CD4-positive, alpha-beta T cell (primary cell): ENCODE data around the gene GATA5. TPM values are rescaled to one million over a fixed set of nuclear protein-coding genes. Genes with fewer than 3 reads are reported as not detected.

Experiments
- ATAC-seq: fragments of 200-7000 bp; cut with Tn5 transposase; one replicate; pipeline ENCODE4 v1.10.0; 2022; ENCODE audit warnings: mild to moderate bottlenecking; ENCODE audit not compliant: poor library complexity
- CTCF ChIA-PET: fragments of 350-600 bp; sonication (Branson Sonifier 250); formaldehyde crosslinking; loops from one replicate; lab custom pipeline; 2021; ENCODE audit warnings: antibody characterized with exemption, inconsistent platforms; lab: Charles Lee
- POLR2A ChIA-PET: fragments of 350-600 bp; sonication (Branson Sonifier 250); formaldehyde crosslinking; loops from one replicate; lab custom pipeline; 2021; ENCODE audit warnings: antibody characterized with exemption, inconsistent platforms; lab: Charles Lee
- DNase-seq, 14 experiments: peaks; one replicate each; pipeline ENCODE4 v3.0.0-alpha.2; 2013 to 2020; ENCODE audit warnings: mixed read lengths in 2 of 14
- H3K27ac ChIP-seq, 2 donors: one replicate each; pipeline versions ENCODE4 v1.5.1 to v1.7.0; 2013; ENCODE audit warnings: low read length in 2 of 2, low read depth in 1 of 2, mild to moderate bottlenecking in 1 of 2
- H3K27me3 ChIP-seq, 2 experiments: 1 replicate in 1 of 2; 2 replicates in 1 of 2; pipeline versions ENCODE4 v1.6.1 to v1.7.0; 2013; ENCODE audit warnings: low read length in 2 of 2, control low read depth in 1 of 2, mild to moderate bottlenecking in 1 of 2, moderate library complexity in 1 of 2; ENCODE audit not compliant: insufficient read depth in 2 of 2, control insufficient read depth in 1 of 2
- H3K36me3 ChIP-seq: one replicate; pipeline ENCODE4 v1.6.1; 2013; ENCODE audit warnings: low read length, control low read depth; ENCODE audit not compliant: insufficient read depth
- H3K4me1 ChIP-seq: one replicate; pipeline ENCODE4 v1.6.1; 2013; ENCODE audit warnings: low read length, control low read depth; ENCODE audit not compliant: insufficient read depth
- H3K4me3 ChIP-seq: one replicate; pipeline ENCODE4 v1.5.1; 2013; ENCODE audit warnings: mild to moderate bottlenecking, low read length, moderate library complexity
- H3K9me3 ChIP-seq, 2 experiments: 1 replicate in 1 of 2; 2 replicates in 1 of 2; pipeline versions ENCODE4 v1.6.1 to v1.7.0; 2013; ENCODE audit warnings: low read length in 2 of 2, mild to moderate bottlenecking in 2 of 2, control low read depth in 1 of 2, moderate library complexity in 1 of 2; ENCODE audit not compliant: control insufficient read depth in 1 of 2, insufficient read depth in 1 of 2
- H3K27ac Mint-ChIP-seq: one replicate; pipeline ENCODE4 v1.8.0; 2020; ENCODE audit warnings: mixed read lengths
- H3K27me3 Mint-ChIP-seq: one replicate; pipeline ENCODE4 v1.8.0; 2021; ENCODE audit warnings: mixed read lengths
- H3K36me3 Mint-ChIP-seq: one replicate; pipeline ENCODE4 v1.8.0; 2021; ENCODE audit warnings: low read depth, mixed read lengths
- H3K4me1 Mint-ChIP-seq: one replicate; pipeline ENCODE4 v1.8.0; 2021; ENCODE audit warnings: low read depth, mixed read lengths
- H3K4me3 Mint-ChIP-seq: one replicate; pipeline ENCODE4 v1.8.0; 2020; ENCODE audit warnings: mild to moderate bottlenecking, mixed read lengths
- H3K9me3 Mint-ChIP-seq: one replicate; pipeline ENCODE4 v1.8.0; 2020; ENCODE audit warnings: mixed read lengths
- intact Hi-C, 2 experiments: fragments of 100-400 bp; cut with DNase I in 1 of 2; cut with micrococcal nuclease in 1 of 2; formaldehyde crosslinking; loops; one replicate each; pipeline versions ENCODE4 v1.15.1 to v1.9.0; 2023 to 2025; cut with DNase I, micrococcal nuclease
- total RNA-seq, 174 experiments: library from RNA in 2 of 174; stranded (reverse) in 2 of 174; gene quantifications; one replicate each; pipeline ENCODE4 v1.2.3 and lab custom pipeline; 2021 to 2026
- TF ChIP-seq, protein P1 (sequence below): fragments of 200-600 bp; IDR thresholded peaks from one replicate; pipeline ENCODE4 v1.8.0; 2022; ENCODE audit warnings: antibody characterized with exemption, mild to moderate bottlenecking

The GATA5 gene
- total RNA-seq, 2 experiments from 2014 or later, result not detected

DNA sequence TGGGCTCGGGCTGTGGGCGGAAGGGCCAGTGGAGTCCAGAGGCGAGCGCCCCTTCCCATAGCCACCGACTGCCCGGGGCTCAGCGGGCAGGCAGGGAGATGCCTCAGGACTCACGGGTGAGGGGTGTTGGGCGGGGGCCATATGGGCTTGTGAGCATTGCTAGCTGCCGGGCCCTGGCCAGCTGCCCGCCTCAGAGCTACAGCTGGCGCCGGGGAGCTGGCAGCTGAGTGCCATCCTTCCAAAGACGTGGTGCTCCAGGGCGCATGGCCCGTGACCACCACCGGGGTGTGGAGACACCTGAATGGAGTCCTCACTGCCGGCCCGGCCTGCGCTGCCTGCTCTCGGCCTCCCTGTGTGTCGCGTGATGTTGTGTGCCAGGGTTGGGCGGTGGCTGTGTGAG, 37.9 kb downstream of the GATA5 start:
- H3K27ac Mint-ChIP-seq, result no peak overlapping the region
- intact Hi-C loops, result no loop called here
- no peak for ATAC-seq
- TF ChIP-seq, protein P1, sequence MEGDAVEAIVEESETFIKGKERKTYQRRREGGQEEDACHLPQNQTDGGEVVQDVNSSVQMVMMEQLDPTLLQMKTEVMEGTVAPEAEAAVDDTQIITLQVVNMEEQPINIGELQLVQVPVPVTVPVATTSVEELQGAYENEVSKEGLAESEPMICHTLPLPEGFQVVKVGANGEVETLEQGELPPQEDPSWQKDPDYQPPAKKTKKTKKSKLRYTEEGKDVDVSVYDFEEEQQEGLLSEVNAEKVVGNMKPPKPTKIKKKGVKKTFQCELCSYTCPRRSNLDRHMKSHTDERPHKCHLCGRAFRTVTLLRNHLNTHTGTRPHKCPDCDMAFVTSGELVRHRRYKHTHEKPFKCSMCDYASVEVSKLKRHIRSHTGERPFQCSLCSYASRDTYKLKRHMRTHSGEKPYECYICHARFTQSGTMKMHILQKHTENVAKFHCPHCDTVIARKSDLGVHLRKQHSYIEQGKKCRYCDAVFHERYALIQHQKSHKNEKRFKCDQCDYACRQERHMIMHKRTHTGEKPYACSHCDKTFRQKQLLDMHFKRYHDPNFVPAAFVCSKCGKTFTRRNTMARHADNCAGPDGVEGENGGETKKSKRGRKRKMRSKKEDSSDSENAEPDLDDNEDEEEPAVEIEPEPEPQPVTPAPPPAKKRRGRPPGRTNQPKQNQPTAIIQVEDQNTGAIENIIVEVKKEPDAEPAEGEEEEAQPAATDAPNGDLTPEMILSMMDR, result no peak
- no peaks in the 10 kb centered on the region for H3K36me3 Mint-ChIP-seq
- no peaks in the 10 kb centered on the region for H3K4me1 Mint-ChIP-seq
- Histone ChIP-seq H3K36me3 (no peaks in the 10 kb centered on the region), H3K27ac (no peak overlapping the region), H3K9me3 (peaks cover 0 to 10% of the 10 kb centered on the region in 2 experiments), H3K4me1 (no peaks in the 10 kb centered on the region), H3K27me3 (peaks cover 4 to 23% of the 10 kb centered on the region in 2 experiments), H3K4me3 (no peak overlapping the region)
- no peak overlapping the region for H3K4me3 Mint-ChIP-seq
- no peak for DNase-seq
- CTCF ChIA-PET, result no interaction called here
- H3K27me3 Mint-ChIP-seq, result peaks cover 26% of the 10 kb centered on the region
- POLR2A ChIA-PET, result no interaction called here
- H3K9me3 Mint-ChIP-seq, result no peaks in the 10 kb centered on the region

DNA sequence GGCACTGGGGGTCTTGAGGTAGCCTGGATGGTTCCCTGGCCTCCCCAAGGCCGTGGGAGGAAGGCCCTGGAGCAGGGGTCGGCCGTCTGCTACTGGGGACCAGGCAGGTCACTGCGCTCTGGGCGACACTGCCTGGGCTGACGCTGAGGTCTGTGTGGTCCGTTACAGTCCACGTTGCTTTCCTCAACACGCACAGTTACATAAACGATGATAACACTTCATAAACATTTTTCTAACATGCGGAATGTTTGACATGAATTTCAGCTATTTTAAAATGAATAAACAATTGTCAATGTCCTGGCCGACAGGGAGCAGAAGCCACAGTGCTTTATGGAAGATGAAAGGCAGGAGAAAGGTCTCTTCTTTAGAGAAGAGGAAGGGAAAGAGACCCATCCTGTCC, 38.3 kb downstream of the GATA5 start:
- no peaks in the 10 kb centered on the region for H3K9me3 Mint-ChIP-seq
- H3K36me3 ChIP-seq, result no peaks in the 10 kb centered on the region
- no peak overlapping the region for H3K4me3 ChIP-seq
- TF ChIP-seq, protein P1, result no peak
- no peaks in the 10 kb centered on the region for H3K4me1 Mint-ChIP-seq
- H3K27me3 ChIP-seq, result peaks cover 4 to 23% of the 10 kb centered on the region in 2 experiments
- no peak overlapping the region for H3K27ac Mint-ChIP-seq
- ATAC-seq (no peak), DNase-seq (no peak)
- ChIA-PET POLR2A (no interaction called here), CTCF (no interaction called here)
- no peaks in the 10 kb centered on the region for H3K36me3 Mint-ChIP-seq
- peaks cover 23% of the 10 kb centered on the region for H3K27me3 Mint-ChIP-seq
- no peak overlapping the region for H3K27ac ChIP-seq
- intact Hi-C loops, result no loop called here
- peaks cover 0 to 10% of the 10 kb centered on the region in 2 experiments for H3K9me3 ChIP-seq
- H3K4me3 Mint-ChIP-seq, result no peak overlapping the region
- H3K4me1 ChIP-seq, result no peaks in the 10 kb centered on the region

DNA sequence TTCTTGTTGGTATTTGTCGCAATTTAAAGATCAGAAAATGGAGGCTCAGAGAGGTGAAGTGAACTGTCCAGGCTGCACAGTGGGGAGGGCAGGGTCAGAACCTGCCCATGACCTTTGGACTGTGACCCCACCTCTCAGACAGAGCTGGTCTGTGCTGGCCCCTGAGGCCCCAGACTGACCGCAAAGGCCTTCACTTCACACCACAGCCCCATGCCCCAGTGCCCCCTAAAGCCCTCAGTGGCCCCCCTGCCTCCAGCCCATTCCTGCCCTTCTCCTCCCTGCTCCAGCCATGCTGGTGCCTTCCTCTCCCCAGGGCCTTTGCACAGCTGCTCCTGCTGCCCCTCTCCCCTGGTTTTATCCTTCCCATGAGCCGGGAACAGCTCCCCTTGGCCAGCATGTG, 39.1 kb downstream of the GATA5 start:
- POLR2A ChIA-PET, result no interaction called here
- Histone ChIP-seq H3K36me3 (no peaks in the 10 kb centered on the region), H3K27me3 (peaks cover 2 to 18% of the 10 kb centered on the region in 2 experiments), H3K9me3 (peaks cover 0 to 9% of the 10 kb centered on the region in 2 experiments), H3K27ac (no peak overlapping the region), H3K4me3 (no peak overlapping the region), H3K4me1 (no peaks in the 10 kb centered on the region)
- Mint-ChIP-seq H3K27me3 (peaks cover 24% of the 10 kb centered on the region), H3K9me3 (no peaks in the 10 kb centered on the region), H3K36me3 (no peaks in the 10 kb centered on the region), H3K4me3 (no peak overlapping the region), H3K4me1 (no peaks in the 10 kb centered on the region), H3K27ac (no peak overlapping the region)
- CTCF ChIA-PET, result no interaction called here
- intact Hi-C loops, result no loop called here
- TF ChIP-seq, protein P1, result no peak
- ATAC-seq (no peak), DNase-seq (no peak)
